ENCODE data around the gene TCAP.

GRCh38 chr17:39666231-39666600 lies 1.1 kb downstream of the TCAP start:
- TF ChIP-seq, protein P1, sequence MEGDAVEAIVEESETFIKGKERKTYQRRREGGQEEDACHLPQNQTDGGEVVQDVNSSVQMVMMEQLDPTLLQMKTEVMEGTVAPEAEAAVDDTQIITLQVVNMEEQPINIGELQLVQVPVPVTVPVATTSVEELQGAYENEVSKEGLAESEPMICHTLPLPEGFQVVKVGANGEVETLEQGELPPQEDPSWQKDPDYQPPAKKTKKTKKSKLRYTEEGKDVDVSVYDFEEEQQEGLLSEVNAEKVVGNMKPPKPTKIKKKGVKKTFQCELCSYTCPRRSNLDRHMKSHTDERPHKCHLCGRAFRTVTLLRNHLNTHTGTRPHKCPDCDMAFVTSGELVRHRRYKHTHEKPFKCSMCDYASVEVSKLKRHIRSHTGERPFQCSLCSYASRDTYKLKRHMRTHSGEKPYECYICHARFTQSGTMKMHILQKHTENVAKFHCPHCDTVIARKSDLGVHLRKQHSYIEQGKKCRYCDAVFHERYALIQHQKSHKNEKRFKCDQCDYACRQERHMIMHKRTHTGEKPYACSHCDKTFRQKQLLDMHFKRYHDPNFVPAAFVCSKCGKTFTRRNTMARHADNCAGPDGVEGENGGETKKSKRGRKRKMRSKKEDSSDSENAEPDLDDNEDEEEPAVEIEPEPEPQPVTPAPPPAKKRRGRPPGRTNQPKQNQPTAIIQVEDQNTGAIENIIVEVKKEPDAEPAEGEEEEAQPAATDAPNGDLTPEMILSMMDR (IDR thresholded peaks at IDR 0.05): no peak
- TF ChIP-seq RFX5 (IDR thresholded peaks at IDR 0.05; ENCODE audit: low read length) (no peak), ZBTB33 (IDR thresholded peaks at IDR 0.05; ENCODE audit: borderline replicate concordance, low read depth) (no peak), POLR2AphosphoS5 (IDR thresholded peaks at IDR 0.05; ENCODE audit: low read depth, low read length) (no peak), YY1 (IDR thresholded peaks at IDR 0.05; ENCODE audit: low read depth) (no peak), RAD21 (IDR thresholded peaks at IDR 0.05; ENCODE audit: low read length) (no peak)

Data from SK-N-SH (cell line).